Midbrain (tissue), 1 donor: ENCODE results near the gene ZNF550.
A peak's percentile ranks its signal among the peaks of the same experiment; 100 is the strongest.

Experiments used
- DNase-seq: peaks from one replicate; lab custom pipeline; 2025; lab: John Stamatoyannopoulos, UW

The ZNF550 gene

GRCh38 chr19:57559404-57560025 lies at the start of gene ZNF550:
ZNF550 (minus strand) TSS chr19:57559863; CDS start chr19:57559682, 181 bp downstream.
- peak; percentile 87 for DNase-seq

GRCh38 chr19:57606931-57607330 lies 47.3 kb upstream of the ZNF550 start:
- DNase-seq: no peak

- DNase-seq: peak; percentile 93
Observed at GRCh38 chr19:57599761-57600383, 40.2 kb upstream of the ZNF550 start, which contains the start of gene ZNF530. ZNF530 (plus strand) TSS chr19:57599885; CDS start chr19:57604346, 4,461 bp downstream.

- no peak for DNase-seq
Observed at GRCh38 chr19:57599377-57599760, 39.7 kb upstream of the ZNF550 start.

- no peak for DNase-seq
Observed at GRCh38 chr19:57587529-57587928, 27.9 kb upstream of the ZNF550 start.

- peak; percentile 98 for DNase-seq
Observed at GRCh38 chr19:57583521-57584416, 24.1 kb upstream of the ZNF550 start, which contains the start of gene ZIK1. ZIK1 (plus strand) TSS chr19:57584145; CDS start chr19:57584357, 212 bp downstream.

- no peak for DNase-seq
Observed at GRCh38 chr19:57583104-57583520, 23.4 kb upstream of the ZNF550 start.

- DNase-seq: peak; percentile 99
Observed at GRCh38 chr19:57578487-57579205, 19.0 kb upstream of the ZNF550 start, which contains the start of gene ZNF416. ZNF416 (minus strand) TSS chr19:57578911; CDS start chr19:57578704, 207 bp downstream.

- no peak for DNase-seq
Observed at GRCh38 chr19:57576661-57577060, 17.0 kb upstream of the ZNF550 start.

GRCh38 chr19:57572415-57572947 lies 12.8 kb upstream of the ZNF550 start:
- DNase-seq: no peak

GRCh38 chr19:57570707-57571106 lies 11.0 kb upstream of the ZNF550 start:
- no peak for DNase-seq

GRCh38 chr19:57566396-57567265 lies 7.0 kb upstream of the ZNF550 start:
- DNase-seq: no peak

GRCh38 chr19:57563547-57563946 lies 3.9 kb upstream of the ZNF550 start:
- no peak for DNase-seq

GRCh38 chr19:57560049-57560491 lies 407 bp upstream of the ZNF550 start:
- no peak for DNase-seq

GRCh38 chr19:57559008-57559403 lies 657 bp downstream of the ZNF550 start:
- no peak for DNase-seq

- DNase-seq: no peak
Observed at GRCh38 chr19:57558525-57558924, 1.1 kb downstream of the ZNF550 start.

- DNase-seq: no peak
Observed at GRCh38 chr19:57557659-57558058, 2.0 kb downstream of the ZNF550 start.

GRCh38 chr19:57552432-57552831 lies 7.2 kb downstream of the ZNF550 start:
- DNase-seq: no peak

- DNase-seq: no peak
Observed at GRCh38 chr19:57546513-57546912, 13.2 kb downstream of the ZNF550 start.

- no peak for DNase-seq
Observed at GRCh38 chr19:57537953-57538547, 21.6 kb downstream of the ZNF550 start.
